Activated CD8-positive, alpha-beta memory T cell treated with anti-CD3 and anti-CD28 coated beads, Interleukin-2, amount 50 U/mL, for 1 hour (primary cell): ENCODE data around the gene CLP1.
"Not testable (repeated sequence)": the region's sequence is repeated elsewhere in the genome, so short reads cannot be mapped to it uniquely, and the experiment has no call there.

Experiments
- DNase-seq: peaks from one replicate; pipeline ENCODE4 v3.0.0-alpha.2; 2020; ENCODE audit errors: extremely low read depth

CLP1 gene

DNA sequence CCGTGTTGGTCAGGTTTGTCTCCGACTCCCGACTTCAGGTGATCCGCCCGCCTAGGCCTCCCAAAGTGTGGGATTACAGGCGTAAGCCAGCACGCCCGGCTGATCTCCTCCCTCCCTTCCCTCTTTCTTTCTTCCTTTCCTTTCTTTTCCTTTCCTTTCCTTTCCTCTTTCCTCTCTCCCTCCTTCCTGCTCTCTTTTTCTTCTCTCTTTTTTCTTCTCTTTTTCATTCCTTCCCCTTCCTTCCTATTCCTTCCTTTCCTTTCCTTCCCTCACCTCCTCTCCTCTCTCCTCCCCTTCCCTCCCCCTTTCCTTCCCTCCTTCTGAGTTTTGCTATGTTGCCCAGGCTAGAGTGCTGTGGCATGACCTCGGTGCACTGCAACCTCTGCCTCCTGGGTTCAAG lies 6.4 kb downstream of the CLP1 start:
- DNase-seq = no peak

DNA sequence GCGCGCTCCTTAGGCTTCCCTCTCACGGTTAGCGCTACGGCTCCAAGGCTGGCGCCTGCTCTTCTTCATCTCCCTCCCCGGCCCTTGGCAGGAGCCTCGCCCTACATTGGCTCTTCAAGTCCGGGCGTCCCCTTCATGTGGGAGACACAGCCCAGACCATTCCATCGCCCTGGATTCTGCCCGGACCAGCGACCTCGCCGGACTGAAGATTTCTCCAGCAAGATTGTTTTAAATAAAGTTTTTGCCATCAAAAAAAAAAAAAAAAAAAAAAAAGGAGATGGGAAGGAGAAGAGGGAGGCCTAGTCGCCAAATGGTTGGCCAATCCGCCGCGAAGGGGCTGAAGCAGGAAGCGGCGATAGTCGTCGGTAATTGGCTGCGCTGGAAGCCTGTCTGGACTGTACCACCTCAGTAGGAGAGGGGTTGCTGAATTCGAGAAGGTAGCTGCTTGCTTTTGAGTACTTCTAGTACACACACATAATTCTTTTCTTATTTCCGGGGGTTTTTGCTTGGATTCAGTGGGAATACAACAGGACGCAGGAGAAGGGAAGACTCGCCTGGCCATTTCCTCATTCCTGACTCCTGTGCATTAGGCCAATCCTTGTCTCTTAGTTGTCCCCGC lies 9.7 kb downstream of the CLP1 start:
- peak; percentile 96 for DNase-seq

DNA sequence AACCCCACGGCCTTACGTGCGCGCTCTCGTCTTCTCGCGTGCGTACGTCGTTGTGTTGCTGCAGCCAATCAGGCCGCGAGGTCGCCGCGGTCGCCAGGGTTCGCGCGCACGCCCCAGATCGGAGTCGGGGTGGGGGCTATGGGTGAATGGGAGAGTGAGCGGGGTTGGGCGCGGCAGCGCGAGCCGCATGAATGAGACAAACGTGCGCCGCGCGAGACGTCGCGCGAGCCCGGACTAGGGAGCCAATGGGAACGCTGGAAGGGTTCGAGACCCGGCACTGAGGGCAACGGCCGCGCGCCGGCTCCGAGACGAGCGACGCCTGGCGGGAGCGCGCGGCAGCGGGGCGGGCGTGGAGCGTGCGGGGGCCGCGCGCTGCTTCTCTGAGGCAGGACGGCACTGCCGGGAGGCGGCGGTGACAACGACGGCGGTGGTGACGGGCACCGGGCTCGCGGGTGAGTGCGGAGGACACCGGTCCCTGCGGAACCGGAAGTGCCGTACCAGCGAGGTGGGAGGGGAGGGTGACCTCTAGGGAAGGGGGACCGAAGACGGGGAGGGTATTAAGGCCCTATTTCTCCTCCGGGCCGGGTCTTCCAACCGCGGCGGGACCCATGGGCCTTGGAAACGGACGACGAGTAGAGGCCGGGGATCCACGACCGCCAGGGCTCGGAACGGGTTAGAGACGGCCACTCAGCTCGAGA lies 10.3 kb downstream of the CLP1 start, which contains the start of gene ZDHHC5:
ZDHHC5 (plus strand) TSS at position 379 of the 698 bp plus-strand sequence. CDS start 4,977 bp downstream, outside the sequence.
- DNase-seq = peak; percentile 97

DNA sequence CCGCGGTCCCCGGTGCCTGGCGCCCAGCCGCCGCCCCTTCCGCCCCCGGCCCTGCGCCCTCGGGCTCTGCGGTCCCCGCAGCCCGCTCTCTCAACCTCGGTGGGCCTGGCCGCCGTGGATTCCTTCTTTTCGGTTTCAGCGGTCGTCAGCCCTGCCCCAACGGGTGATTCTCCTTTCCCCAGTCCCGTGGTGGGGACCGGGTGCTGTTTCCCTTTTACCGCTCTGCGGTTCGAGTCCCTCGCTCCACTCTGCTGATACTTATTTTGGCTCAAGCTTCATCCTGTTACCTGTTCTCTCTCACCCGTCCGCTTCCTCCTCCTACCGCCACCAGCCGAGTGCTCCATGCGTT lies 10.8 kb downstream of the CLP1 start:
- DNase-seq = no peak

DNA sequence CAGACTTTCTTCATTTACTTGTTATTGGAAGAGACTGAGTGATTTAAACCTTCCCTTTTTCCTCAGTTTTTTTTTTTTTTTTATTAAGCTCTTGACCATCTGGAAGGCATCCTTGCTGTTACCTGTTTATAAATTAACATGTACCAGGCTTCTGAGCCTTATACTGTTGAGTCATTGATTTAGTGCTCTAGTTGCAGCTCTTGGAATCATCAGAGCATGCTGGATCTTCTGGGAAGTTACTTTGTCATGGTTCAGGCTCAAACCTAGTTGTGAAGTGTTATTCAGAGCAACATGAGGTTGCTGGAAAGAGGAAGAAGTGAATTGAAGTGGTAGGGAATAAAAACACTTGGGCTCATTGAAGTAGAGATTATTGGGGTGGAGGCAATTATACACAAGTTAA lies 16.7 kb downstream of the CLP1 start:
- no peak for DNase-seq

DNA sequence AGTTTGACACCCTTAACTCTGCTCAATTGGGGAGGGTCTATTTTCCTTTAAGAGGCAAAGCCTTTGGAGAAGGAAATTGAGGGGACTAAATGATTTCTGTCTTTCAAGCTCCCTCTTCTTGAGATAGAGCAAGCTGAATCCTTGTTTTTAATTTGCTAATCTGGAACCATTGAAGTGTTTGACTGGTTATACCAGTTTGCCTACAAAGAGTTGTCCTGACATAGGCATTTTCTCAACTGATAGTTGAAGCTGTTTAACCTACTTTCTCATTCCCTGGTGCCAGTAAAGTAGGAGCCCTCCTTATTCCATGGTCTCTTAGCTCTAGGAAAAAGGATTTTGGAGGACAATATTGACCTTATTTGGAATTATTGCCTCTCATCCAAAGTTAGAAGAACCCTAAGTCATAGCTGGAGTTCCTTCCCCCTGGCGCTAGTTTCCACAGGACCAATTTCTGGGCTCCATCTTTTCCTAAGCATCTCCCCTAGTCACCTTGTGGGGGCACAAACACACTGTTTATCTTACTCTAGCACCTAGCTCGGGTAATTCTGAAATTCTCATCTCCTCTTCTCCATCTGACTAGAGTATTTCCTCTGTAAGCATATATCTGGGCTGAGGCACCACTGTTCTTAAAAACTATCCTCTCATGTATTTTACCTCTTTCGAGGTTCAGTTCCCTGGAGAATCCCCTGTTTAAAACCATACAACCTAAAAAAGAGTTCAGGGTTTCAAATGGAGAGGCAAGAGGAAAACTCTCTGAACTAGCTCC lies 17.8 kb downstream of the CLP1 start:
- no peak for DNase-seq

DNA sequence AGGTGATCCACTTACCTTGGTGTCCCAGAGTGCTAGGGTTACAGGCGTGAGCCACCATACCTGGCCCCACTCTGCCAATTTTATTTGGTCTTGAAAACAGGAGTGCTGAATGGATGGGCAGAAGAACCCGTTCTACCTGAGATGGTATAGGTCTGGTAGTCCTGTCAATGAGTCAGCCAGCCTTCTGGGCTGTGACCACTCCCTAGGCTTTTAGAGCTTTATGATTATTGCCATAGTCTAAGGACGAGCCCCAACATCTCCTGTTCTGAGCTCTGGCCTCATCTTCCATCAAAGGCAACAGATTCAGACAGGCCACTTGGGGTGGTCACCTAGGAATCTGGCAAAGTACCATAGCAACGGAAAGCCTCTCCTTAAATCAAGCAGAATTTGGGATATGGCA lies 21.8 kb downstream of the CLP1 start:
- no peak for DNase-seq

DNA sequence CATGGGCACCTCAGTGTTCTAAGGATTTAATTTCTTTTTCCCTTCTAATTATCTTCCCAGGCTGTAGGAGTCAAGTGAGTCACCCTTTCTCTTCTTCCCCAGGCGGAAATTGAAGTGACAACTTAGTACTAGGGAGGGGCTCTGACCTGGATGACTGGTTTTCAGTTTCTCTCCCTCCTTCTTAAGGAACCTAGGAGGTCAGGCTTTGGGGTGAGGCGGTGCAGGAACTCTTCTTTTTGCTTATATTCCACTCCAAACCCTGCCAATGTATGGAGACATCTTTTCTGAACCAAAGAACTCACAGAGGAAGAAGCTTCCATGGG lies 23.0 kb downstream of the CLP1 start:
- DNase-seq = no peak

DNA sequence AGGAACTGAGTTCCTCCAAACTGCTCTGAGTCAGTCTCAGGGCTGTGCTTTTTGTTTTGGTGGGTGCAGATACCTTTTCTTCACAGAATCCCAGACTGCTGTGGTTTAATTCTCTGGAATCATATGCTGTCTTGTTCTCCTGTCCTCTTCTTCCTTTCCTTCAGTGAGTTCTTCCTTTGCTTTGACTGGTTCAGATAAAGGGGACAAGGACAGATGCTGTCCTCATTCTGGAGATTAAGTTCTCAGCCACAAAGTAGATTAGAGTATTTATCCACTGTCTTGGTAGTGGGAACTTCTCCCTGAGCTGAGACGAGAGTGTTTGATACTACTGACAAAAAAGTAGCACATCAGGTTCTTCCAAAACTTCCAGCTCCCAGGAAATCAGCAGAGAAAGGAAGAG lies 23.6 kb downstream of the CLP1 start:
- DNase-seq = no peak

DNA sequence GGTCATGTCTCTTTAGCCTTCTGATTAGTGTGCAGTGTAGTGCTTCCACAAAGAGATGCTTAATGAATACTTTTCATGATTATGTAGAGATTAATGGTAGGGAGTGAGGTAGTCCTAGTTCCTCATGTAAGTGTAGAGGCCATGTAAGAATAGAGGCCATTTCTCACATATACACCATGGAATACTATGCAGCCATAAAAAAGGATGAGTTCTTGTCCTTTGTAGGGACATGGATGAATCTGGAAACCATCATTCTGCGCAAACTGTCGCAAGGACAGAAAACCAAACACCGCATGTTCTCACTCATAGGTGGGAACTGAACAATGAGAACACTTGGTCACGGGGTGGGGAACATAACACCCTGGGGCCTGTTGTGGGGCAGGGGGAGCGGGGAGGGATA lies 32.9 kb downstream of the CLP1 start:
- not testable (repeated sequence) for DNase-seq

DNA sequence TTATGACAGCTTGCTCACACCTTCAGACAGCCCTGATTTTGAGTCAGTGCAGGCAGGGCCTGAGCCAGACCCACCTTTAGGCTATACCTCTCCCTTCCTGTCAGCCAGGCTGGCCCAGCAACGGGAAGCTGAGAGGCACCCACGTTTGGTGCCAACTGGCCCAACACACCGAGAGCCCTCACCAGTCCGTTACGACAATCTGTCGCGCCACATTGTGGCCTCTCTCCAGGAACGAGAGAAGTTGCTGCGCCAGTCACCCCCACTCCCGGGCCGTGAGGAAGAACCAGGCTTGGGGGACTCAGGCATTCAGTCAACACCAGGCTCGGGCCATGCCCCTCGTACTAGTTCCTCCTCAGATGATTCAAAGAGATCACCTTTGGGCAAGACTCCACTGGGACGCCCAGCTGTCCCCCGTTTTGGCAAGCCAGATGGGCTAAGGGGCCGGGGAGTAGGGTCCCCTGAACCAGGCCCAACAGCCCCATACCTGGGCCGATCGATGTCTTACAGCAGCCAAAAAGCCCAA lies 41.3 kb downstream of the CLP1 start:
- DNase-seq = no peak

DNA sequence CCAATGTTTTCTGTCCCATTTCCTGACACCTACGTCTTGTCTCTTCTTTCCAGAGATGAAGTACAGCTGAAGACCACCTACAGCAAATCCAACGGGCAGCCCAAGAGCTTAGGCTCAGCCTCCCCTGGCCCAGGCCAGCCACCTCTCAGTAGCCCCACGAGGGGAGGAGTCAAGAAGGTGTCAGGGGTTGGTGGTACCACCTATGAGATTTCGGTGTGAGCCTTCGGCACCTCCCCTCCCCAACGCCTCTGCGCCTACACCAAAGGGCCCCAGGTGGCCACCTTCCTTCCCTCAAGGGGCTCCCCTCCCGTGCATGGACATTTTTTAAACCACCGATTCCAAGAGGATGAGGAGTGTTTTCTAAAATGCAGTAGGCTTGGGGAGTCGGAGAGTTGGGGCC lies 42.3 kb downstream of the CLP1 start:
- no peak for DNase-seq

DNA sequence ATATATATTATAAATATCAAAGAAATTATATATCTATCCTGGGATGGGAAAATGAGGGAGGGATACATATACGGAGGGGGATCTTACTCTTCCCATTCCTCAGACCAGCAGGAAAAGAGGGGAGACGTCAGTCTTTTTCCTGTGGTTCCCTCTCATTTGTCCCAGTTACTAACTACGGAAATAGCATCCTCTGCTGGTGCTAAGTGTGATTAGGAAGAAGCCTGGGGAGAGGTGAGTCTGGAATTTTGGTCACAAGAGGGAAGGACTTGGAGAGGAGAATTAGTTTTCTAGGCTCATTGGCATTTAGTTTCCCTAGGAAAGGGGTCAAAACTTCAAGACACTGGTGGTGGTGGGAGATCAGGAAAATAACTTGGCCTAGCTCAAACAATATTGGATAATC lies 42.9 kb downstream of the CLP1 start:
- DNase-seq = no peak

DNA sequence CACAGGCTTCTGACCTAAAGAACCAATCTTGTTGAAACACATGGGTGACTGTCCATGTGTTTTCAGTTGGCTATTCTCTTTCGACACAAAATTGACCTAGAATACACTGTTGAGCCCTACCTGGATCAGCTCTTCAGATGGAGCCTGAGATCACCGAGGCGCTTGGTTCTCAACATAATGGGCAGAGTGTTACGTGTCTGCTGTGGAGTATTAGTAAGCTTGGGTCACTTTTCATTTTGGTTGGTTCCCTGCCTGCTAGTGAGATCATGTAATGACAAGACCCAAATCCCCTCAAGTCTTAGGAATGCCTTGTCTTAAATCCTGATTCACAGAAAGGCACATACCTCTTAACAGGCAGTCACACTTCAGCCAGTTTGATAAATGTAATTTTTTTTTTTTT lies 45.8 kb downstream of the CLP1 start:
- no peak for DNase-seq

DNA sequence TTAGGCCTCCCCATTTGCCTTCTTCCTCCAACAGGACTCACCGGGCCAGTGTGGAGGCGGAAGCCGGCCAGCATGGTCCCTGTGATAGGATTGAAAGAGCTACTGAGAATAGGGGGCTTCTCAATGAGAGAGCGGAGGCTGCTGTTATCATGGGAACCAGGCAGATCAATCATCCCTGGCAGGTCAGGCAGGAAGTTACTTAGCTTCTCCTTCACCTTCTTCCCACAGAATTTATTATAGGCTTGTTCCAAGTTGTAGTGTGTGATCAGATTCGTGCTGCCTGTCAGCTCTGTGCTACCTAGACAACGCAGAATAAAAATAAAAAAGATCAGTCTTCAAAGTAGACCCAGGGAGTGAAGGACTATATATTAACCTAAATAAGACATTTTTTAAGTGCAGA lies 47.4 kb downstream of the CLP1 start:
- DNase-seq = no peak

DNA sequence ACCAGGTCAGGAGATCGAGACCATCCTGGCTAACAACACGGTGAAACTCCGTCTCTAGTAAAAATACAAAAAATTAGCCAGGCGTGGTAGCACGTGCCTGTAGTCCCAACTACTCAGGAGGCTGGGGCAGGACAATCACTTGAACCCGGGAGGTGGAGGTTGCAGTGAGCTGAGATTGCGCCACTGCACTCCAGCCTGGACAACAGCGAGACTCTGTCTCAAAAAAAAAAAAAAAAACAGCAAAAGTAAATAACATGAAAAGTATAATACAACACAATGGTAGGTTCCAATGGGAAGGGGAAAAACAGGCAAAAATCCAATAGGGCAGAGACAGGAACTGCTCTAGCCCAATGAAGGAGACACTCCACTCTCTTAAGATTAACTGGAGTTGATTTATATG lies 47.9 kb downstream of the CLP1 start:
- not testable (repeated sequence) for DNase-seq

DNA sequence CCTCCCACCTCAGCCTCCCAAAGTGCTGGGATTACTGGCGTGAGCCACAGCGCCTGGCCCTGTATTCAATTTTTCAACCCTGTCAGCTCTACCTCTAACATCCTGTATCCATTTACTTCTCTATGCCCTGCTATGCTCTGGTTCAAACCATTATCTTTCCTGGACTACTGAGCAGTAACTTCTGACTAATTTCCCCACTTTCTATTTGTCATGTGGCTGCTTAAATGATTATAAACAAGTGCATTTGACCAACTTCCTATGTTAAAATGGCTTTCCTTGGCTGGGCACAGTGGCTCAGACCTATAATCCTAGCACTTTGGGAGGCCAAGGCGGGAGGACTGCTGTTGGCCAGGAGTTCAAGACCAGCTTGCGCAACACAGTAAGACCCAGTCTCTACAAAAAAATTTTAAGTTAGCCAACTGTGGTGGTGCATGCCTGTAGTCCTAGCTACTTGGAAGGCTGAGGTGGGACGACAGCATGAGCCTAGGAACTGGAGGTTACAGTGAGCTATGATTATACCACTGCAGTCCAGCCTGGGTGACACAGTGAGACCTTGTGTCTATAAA lies 52.3 kb downstream of the CLP1 start:
- no peak for DNase-seq
